Measurements from ENCODE around the gene ZNF362.
A peak's percentile ranks its signal among the peaks of the same experiment; 100 is the strongest.

The ZNF362 gene

DNA sequence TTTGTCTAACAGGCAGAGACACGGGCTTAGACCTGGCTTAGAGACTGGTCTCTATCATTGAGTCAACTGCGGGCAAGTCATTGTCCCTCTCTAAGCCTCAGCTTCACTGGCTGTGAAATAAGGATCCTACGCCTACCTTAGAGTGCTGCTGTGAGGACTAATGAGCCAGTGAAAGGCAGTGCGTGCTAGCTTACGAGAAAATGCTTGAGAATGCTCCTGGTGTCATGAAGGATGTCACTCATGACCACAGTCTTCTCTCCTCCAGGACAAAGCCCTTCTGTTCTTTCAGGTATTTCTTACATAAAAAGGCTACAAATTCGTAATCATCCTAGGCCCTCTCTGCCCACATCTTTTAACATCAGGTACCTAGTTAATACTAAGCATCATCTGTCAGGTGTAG is 81.1 kb downstream of the ZNF362 start:
- TF ChIP-seq, protein P1, sequence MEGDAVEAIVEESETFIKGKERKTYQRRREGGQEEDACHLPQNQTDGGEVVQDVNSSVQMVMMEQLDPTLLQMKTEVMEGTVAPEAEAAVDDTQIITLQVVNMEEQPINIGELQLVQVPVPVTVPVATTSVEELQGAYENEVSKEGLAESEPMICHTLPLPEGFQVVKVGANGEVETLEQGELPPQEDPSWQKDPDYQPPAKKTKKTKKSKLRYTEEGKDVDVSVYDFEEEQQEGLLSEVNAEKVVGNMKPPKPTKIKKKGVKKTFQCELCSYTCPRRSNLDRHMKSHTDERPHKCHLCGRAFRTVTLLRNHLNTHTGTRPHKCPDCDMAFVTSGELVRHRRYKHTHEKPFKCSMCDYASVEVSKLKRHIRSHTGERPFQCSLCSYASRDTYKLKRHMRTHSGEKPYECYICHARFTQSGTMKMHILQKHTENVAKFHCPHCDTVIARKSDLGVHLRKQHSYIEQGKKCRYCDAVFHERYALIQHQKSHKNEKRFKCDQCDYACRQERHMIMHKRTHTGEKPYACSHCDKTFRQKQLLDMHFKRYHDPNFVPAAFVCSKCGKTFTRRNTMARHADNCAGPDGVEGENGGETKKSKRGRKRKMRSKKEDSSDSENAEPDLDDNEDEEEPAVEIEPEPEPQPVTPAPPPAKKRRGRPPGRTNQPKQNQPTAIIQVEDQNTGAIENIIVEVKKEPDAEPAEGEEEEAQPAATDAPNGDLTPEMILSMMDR (IDR thresholded peaks at IDR 0.05; ENCODE audit: insufficient read depth, low read depth, low read length, missing control alignments) = no peak
- H3K4me3 ChIP-seq (ENCODE audit: low read depth, low read length) = no peak overlapping the region
- DNase-seq (ENCODE audit: low read depth) = no peak

GRCh38 chr1:33338048-33338439 is 81.8 kb downstream of the ZNF362 start:
- no peak for DNase-seq (ENCODE audit: low read depth)
- H3K4me3 ChIP-seq (ENCODE audit: low read depth, low read length) = no peak overlapping the region
- TF ChIP-seq, protein P1 (IDR thresholded peaks at IDR 0.05; ENCODE audit: insufficient read depth, low read depth, low read length, missing control alignments) = no peak

DNA sequence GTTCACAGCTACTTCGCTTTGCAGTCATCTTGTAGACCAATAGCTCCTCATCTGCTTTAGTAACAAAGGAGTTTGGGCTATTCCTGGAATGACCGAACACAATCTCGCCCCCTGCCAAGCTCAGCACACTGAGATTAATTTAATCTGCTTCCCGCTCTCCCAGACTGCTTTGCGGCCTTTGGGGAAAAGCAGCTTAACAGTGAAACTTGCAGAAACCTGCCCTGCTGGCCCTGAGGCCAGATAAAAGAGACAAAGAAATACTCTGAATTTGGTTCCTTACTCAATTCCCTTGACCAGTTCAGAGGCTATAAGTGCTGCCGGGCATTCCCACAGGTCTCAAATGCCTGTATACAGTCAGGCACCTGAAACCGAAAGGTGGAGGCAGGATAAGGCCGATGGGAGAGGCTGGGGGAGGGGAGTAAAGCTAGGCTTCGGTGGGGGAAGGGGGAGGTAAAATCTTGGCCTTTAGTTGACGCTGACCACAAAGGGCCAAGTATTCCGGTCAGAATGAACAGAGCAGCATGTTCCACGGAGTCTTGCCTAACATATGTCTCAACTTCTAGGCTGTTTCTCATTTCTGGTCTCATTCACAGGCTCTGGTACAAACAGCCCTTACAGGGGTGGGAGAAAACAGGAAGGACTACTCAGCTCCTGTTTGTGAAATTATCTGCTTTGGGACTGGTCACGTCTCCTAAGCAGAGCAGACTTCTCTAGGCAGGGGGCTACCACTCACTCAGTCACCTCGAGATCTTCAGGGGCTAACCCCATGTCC is 82.3 kb downstream of the ZNF362 start:
- TF ChIP-seq, protein P1 (IDR thresholded peaks at IDR 0.05; ENCODE audit: insufficient read depth, low read depth, low read length, missing control alignments) = no peak
- no peak for DNase-seq (ENCODE audit: low read depth)
- no peak overlapping the region for H3K4me3 ChIP-seq (ENCODE audit: low read depth, low read length)

GRCh38 chr1:33339413-33339812 is 83.1 kb downstream of the ZNF362 start:
- TF ChIP-seq, protein P1 (IDR thresholded peaks at IDR 0.05; ENCODE audit: insufficient read depth, low read depth, low read length, missing control alignments) = no peak
- no peak overlapping the region for H3K4me3 ChIP-seq (ENCODE audit: low read depth, low read length)
- DNase-seq (ENCODE audit: low read depth) = no peak

DNA sequence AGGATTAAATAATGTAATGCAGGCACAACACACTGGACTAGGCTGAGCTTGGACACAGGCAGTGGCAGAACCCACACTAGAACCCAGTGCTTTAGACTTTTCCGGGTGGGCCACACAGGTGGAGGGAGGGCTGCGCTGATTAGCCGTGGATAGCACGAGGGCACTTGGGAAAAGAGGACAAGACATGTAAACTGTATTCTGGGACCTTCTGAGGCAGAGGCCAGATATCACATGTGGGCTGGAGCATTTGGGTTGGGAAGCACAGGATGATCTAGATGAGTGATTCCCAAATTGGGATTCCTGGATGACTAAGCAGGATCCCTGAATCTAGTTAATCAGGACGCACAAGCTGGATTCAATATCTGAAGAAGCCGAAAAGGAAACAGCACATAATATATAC is 84.9 kb downstream of the ZNF362 start:
- H3K4me3 ChIP-seq (ENCODE audit: low read depth, low read length) = no peak overlapping the region
- no peak for DNase-seq (ENCODE audit: low read depth)
- TF ChIP-seq, protein P1 (IDR thresholded peaks at IDR 0.05; ENCODE audit: insufficient read depth, low read depth, low read length, missing control alignments) = no peak

DNA sequence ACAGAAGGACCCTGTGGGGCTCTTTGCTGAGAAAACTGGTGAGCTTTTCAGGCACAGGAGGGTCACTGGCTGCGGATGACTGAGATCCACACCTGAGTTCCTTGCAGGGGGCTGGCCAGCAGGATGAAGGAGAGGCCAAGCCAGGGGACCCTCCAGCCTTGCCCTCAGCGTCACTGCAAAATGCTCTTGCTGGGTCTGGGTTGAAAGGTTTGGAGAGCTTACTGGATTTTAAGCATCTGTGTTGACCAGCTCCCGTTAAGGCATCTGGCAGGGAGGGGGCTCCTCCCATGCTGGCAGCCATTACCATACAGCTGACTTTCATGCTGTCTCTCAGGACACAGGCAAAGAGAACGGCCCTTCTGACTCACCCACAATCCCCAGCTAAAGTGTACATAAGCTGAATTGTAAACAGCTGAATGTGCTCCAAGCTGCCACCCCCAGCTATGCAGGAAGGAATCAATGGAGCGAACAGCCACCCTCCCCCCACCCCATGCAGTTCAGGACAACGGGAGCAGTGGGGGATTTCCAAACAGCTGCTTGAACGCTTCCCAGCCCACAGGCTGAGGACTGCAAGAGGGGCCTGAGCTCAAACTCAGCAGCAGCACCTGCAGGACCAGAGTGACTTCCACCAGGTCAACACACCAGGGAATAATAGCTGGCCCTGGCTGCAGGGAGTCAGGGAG is 85.9 kb downstream of the ZNF362 start:
- TF ChIP-seq, protein P1 (IDR thresholded peaks at IDR 0.05; ENCODE audit: insufficient read depth, low read depth, low read length, missing control alignments) = no peak
- peak; percentile 62 for DNase-seq (ENCODE audit: low read depth)
- no peak overlapping the region for H3K4me3 ChIP-seq (ENCODE audit: low read depth, low read length)

All from GM12865 (cell line).